BE2C (cell line): ENCODE measurements around the gene MARCHF11.

ENCODE experiments used
- DNase-seq: peaks from one replicate; pipeline ENCODE4 v3.0.0-alpha.2; 2020
- H3K27me3 ChIP-seq: fragments of 250-450 bp; sonication (Bioruptor Pico); 2 replicates; pipeline ENCODE4 v1.5.1; 2020; ENCODE audit warnings: mild to moderate bottlenecking
- H3K36me3 ChIP-seq: fragments of 250-450 bp; sonication (Bioruptor Pico); 2 replicates; pipeline ENCODE4 v1.5.1; 2020; ENCODE audit warnings: mild to moderate bottlenecking
- H3K4me1 ChIP-seq: fragments of 250-450 bp; sonication (Bioruptor Pico); 2 replicates; pipeline ENCODE4 v1.5.1; 2020
- H3K4me3 ChIP-seq: 2 replicates; pipeline ENCODE4 v1.5.1; 2011; ENCODE audit warnings: low read depth, low read length
- H3K9me3 ChIP-seq: fragments of 250-450 bp; sonication (Bioruptor Pico); 2 replicates; pipeline ENCODE4 v1.5.1; 2020
- CTCF ChIP-seq: IDR thresholded peaks from 2 replicates; pipeline ENCODE4 v1.5.1; 2012; ENCODE audit warnings: mild to moderate bottlenecking, low read depth, low read length

The MARCHF11 gene

DNA sequence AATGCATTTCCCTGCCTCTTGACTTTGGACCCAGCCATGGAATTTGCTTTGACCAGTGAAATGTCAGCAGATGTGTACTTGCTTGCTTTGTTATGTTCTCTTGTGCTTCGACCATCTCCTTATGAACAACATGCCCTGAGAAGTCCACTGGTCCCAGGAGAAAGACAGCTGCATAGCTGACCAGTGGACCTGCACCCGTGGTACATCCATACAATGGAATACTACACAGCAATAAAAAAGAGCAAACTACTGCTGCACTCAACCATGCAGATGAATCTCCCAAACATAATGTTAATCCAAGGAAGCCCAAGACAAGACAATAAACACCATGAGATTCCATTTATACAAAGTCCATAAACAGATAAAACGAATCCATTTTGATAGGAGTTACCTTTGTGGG, 30.0 kb downstream of the MARCHF11 start:
- no peak overlapping the region for H3K4me3 ChIP-seq
- peaks cover 2% of the 10 kb centered on the region; the same call in 1 of the 2 replicates for H3K36me3 ChIP-seq
- H3K4me1 ChIP-seq = peaks cover 9% of the 10 kb centered on the region
- DNase-seq = no peak
- no peaks in the 10 kb centered on the region for H3K27me3 ChIP-seq
- H3K9me3 ChIP-seq = no peaks in the 10 kb centered on the region
- no peak for TF ChIP-seq CTCF

DNA sequence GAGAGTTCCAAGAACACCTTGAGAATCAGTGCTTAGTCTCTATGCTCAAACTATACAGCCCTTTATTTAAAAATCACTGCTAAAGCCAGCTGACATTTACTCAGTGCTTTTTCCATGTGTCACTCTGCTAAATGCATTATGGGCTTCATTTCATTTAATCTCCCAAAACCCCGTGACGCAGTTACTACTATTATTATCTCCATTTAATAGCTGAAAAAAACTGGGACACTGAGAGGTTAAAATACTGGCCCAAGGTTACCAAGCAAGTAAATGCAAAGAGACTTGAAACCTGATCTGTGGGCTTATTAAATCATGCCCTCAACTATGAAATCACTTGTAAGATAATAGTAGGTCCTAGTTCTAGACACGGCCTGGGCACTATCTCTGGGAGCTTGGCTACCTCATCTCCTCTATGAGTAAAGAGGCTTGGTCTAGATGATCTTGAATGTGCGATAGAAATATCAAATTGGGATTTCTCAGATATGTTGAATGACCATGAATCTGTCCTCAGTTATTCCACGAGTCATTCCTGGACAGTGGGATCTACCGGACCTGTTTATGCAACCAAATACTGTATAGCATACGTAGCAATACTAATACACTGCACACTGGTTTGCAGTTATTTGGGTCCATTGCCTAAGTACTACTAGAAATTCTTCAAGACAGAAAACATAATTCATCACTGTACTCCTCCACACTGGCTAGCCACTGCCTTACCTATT, 32.3 kb downstream of the MARCHF11 start:
- DNase-seq = no peak

GRCh38 chr5:16144416-16144815, 35.2 kb downstream of the MARCHF11 start:
- H3K4me1 ChIP-seq = no peaks in the 10 kb centered on the region
- peaks cover under 1% of the 10 kb centered on the region; the same call in 1 of the 2 replicates for H3K36me3 ChIP-seq
- TF ChIP-seq CTCF = no peak
- no peak overlapping the region for H3K4me3 ChIP-seq
- H3K9me3 ChIP-seq = no peaks in the 10 kb centered on the region
- no peaks in the 10 kb centered on the region for H3K27me3 ChIP-seq
- DNase-seq = no peak

More for the DNA sequence above, 32.3 kb downstream of the MARCHF11 start:
- H3K9me3 ChIP-seq = no peaks in the 10 kb centered on the region
- H3K27me3 ChIP-seq = no peaks in the 10 kb centered on the region
- peaks cover 2% of the 10 kb centered on the region; the same call in 1 of the 2 replicates for H3K36me3 ChIP-seq
- TF ChIP-seq CTCF = no peak
- H3K4me3 ChIP-seq = no peak overlapping the region
- no peaks in the 10 kb centered on the region; the same call in 1 of the 2 replicates for H3K4me1 ChIP-seq

DNA sequence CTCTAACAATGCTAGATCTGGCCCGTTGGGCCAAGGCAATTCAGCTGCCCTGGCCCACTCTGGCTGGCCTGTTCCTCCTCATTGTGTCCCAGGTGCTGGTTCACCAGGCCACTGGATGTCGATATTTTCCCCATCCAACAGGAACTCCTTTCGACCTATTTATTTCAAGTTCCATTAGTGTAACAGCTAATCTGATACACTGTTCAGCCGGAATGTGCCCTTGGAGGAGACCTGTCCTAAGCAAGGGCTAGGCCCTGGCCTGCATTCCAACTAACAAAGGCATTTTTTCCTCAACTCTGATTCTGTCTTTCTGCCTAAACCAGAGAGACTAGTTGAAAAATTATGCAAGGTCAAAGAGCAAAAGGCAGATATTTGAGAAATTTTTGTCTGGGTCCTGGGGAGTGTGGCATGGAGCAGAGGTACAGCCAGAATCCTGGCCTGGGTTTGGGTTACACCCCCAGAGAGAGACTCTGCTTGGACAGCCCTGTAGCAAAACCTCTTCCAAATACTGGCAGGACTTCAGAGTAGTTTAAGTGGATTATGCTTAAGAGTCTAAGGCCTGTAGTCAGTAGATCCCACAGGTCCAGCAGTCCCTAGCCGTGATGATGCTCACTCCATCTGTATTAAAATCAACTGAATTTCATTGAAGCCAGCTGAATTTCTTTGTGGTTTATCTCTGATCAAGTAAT, 36.1 kb downstream of the MARCHF11 start:
- Histone ChIP-seq H3K9me3 (peaks cover 5% of the 10 kb centered on the region), H3K36me3 (peaks cover under 1% of the 10 kb centered on the region), H3K4me1 (no peaks in the 10 kb centered on the region), H3K27me3 (no peaks in the 10 kb centered on the region), H3K4me3 (no peak overlapping the region)
- TF ChIP-seq CTCF = no peak
- DNase-seq = no peak

DNA sequence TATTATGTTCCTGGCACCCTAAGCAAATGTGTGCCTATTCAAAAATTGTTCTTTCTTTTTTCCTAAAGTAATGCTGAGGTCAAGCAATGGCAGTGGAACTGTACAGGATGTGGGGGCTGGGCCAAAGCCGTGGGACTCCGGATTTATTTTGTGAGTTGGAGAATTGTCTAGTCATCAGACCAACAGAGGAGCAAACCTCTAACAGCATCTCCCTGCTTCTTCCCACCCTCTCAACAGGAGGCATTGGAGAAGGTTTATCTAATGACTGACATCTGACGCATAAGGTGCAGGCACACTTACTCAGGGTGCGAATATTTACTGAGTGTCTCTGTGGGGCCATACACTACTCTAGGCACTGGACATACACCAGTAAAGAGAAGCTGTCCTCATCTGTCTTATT, 38.6 kb downstream of the MARCHF11 start:
- TF ChIP-seq CTCF = no peak
- H3K4me3 ChIP-seq = no peak overlapping the region
- peaks cover 14% of the 10 kb centered on the region; the same call in 1 of the 2 replicates for H3K4me1 ChIP-seq
- DNase-seq = no peak
- no peaks in the 10 kb centered on the region for H3K27me3 ChIP-seq
- peaks cover 10% of the 10 kb centered on the region for H3K36me3 ChIP-seq
- peaks cover 8% of the 10 kb centered on the region for H3K9me3 ChIP-seq

- Histone ChIP-seq H3K27me3 (no peaks in the 10 kb centered on the region), H3K9me3 (peaks cover 8% of the 10 kb centered on the region), H3K36me3 (peaks cover 10% of the 10 kb centered on the region), H3K4me1 (peaks cover 19% of the 10 kb centered on the region; the same call in 1 of the 2 replicates), H3K4me3 (no peak overlapping the region)
- DNase-seq = no peak
- TF ChIP-seq CTCF = no peak
Measured at GRCh38 chr5:16140417-16140816, 39.2 kb downstream of the MARCHF11 start.
